Right forelimb (tissue), 1 donor: ENCODE measurements around the gene AFM.

ENCODE experiments used
- DNase-seq: peaks from one replicate; pipeline ENCODE4 v3.0.0-alpha.2; 2018

The AFM gene, protein sequence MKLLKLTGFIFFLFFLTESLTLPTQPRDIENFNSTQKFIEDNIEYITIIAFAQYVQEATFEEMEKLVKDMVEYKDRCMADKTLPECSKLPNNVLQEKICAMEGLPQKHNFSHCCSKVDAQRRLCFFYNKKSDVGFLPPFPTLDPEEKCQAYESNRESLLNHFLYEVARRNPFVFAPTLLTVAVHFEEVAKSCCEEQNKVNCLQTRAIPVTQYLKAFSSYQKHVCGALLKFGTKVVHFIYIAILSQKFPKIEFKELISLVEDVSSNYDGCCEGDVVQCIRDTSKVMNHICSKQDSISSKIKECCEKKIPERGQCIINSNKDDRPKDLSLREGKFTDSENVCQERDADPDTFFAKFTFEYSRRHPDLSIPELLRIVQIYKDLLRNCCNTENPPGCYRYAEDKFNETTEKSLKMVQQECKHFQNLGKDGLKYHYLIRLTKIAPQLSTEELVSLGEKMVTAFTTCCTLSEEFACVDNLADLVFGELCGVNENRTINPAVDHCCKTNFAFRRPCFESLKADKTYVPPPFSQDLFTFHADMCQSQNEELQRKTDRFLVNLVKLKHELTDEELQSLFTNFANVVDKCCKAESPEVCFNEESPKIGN

DNA sequence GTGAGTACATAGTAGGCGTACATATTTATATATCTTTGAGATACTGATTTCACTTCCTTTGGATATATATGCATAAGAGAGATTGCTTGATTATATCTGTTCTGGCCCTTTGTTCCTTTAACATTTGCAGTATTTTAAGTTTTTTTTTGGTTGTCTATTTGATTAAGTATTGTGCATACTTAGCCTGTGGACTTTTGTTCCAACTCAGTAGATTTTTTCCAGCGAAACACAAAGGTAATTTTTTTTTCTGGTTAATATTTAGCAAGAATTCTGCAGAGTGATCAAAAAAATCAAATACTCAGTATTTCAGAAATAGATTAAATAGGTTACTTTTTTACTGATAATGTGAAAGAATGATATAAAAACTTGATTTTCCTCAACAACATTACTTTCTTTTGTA, at the start of gene AFM:
TSS of gene AFM (plus strand) at position 388 of the 400 bp plus-strand sequence. CDS start 31 bp downstream, outside the sequence.
- no peak for DNase-seq

DNA sequence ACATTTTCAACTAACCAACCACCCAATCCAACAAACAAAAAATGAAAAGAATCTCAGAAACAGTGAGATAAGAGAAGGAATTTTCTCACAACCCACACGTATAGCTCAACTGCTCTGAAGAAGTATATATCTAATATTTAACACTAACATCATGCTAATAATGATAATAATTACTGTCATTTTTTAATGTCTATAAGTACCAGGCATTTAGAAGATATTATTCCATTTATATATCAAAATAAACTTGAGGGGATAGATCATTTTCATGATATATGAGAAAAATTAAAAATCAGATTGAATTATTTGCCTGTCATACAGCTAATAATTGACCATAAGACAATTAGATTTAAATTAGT, 49.8 kb upstream of the AFM start:
- no peak for DNase-seq

DNA sequence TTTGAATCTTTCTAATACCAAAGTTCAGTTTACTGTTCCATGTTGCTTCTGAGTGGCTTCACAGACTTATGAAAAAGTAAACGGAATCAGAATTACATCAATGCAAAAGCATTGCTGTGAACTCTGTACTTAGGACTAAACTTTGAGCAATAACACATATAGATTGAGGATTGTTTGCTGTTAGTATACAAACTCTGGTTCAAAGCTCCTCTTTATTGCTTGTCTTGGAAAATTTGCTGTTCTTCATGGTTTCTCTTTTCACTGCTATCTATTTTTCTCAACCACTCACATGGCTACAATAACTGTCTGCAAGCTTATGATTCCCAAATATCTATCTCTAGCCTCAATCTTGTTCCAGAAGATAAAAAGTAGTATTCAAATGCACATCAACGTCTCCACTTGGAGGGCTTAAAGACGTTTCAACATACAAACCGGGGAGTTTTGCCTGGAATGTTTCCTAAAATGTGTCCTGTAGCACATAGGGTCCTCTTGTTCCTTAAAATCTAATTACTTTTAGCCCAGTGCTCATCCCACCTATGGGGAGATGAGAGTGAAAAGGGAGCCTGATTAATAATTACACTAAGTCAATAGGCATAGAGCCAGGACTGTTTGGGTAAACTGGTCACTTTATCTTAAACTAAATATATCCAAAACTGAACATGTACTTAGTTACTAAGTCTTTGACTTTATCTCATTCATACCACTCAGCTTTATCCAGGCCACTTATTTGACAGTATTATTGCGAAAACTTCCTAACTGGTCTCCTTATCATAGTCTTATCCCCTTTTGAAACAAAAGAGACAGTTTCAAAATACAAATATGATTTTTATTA, 49.2 kb upstream of the AFM start:
- DNase-seq, result no peak

DNA sequence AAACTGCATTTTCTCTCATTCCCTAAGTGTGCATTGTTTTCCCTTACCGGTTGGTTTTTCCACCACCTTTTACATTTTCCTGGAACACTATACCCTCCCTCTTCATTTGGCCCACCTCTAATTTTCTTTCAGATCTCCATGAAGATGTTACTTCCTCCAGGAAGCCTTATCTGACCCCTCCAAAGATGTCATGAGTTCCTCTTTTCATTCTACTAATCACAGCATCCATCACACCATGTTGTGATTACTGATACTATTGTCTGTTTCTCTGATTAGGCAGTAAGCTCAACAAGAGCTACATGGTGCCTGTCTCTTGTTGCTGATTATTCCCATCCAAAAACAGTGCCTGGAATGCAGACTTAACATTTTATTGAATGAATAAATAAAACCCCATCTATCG, 48.4 kb upstream of the AFM start:
- no peak for DNase-seq

DNA sequence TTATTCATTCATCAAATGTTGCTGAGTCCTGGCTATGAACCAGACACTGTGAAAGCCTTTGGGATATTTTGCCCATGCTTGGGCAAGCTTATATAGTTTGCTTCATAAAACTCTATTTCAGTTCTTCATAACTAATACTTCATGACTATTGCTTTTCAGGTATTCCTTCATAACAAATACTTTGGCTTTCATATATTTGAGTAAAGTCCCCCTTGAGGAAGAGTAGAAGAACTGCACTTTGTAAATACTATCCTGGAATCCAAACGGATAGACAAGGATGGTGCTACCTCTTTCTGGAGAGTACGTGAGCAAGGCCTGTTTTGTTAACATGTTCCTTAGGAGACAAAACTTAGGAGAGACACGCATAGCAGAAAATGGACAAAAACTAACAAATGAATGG, 47.2 kb upstream of the AFM start:
- no peak for DNase-seq

DNA sequence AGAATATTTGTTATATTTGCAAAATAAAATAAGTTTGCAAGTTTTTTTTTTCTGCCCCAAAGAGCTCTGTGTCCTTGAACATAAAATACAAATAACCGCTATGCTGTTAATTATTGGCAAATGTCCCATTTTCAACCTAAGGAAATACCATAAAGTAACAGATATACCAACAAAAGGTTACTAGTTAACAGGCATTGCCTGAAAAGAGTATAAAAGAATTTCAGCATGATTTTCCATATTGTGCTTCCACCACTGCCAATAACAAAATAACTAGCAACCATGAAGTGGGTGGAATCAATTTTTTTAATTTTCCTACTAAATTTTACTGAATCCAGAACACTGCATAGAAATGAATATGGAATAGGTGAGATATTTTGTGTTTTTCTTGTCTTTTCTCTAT, 45.6 kb upstream of the AFM start, which contains the start of gene AFP:
TSS of gene AFP (plus strand) at position 238 of the 400 bp plus-strand sequence. CDS start at position 280, 42 bp downstream.
- DNase-seq, result no peak

DNA sequence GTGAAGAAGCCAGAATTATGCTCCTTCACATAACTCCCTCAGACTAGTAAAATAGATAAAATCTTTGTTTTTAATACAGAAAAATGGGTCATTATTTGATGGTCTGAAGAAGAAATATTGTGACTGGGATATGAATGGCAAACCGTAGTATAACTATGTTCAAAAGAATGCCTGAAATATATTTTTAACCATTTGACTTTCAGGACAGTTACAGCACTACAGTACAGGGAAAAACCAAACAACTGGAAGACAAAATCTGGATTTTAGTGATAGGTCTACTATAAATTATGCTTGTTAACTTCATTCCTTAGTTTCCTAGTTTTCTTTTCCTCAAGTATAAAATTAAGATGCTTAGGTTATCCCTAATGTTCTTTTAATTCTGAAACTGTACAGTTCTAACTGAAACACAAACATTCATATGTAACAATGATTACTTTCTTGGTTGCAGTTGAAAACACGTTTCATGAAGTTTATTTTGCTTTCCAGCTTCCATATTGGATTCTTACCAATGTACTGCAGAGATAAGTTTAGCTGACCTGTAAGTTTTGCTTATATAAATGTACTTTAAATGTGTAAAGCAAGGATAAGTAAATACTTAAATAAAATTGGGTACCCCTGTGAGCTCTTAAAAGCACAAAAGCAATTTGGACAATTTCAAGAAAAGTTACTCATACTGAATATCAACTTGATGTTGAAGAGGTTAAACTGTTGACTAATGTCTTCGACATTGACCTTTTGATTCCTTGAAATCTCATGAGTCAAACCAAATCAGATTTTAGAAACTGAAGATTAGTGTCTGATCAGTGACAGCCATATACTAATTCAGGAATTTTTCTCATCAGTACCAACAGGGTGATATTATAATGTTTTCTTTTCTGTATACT, 44.6 kb upstream of the AFM start:
- no peak for DNase-seq

DNA sequence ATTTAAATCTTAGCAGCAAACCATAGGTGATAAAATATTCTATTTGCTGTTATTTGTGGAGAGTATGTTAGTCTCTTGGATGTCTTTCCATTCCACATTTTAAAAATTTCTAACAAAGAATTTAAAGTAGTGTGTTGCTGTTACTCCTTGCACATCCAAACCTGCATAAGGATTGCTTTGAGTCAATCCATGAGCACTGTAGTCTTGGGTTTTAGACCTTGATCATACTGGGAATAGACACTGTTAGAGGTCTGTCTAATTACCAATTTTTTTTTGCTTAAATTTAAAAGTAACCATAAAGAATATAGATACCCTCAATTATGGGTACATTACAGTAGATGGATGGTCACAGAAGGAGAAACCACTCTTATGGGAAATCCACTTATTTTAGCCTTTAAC, 44.0 kb upstream of the AFM start:
- no peak for DNase-seq

DNA sequence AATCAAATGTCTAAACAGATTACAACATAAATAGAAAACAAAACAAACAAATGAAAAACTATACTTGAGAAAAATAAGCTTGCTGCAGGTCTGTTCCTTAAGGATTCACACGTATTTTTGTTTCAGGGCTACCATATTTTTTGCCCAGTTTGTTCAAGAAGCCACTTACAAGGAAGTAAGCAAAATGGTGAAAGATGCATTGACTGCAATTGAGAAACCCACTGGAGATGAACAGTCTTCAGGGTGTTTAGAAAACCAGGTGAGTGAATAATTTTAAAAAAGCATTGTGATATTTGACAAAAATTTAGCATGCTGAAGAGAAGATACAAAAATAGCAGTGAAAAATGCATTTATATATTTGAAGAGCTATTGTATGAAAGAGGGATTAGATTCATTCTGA, 43.5 kb upstream of the AFM start:
- DNase-seq, result no peak

DNA sequence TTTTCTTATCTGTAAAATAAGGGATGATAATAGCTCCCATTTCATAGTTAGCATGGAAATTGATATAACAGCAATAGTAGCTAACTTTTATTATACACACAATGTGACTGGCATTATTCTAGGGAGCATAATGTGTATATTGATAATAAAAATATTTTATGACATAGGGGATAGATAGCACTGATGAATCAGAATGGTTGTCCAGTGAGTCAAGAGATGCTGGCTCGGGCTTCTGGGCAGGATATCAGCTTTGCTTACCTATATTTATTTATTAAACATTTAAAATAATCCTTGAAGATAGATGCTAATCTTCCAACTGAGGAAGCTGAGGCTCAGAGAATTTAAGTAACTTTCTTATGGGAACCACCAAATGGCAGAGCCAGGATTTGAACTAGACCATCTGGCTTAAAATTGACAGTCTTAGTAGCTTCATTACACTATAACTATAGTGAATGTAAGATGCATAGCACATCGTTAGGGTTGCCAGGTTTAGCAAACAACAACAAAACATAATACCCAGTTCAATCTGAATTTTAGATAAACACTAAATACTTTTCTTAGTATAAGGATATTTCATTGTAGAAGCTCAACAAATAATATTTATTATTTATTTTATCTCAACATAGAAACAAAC, 42.8 kb upstream of the AFM start:
- DNase-seq, result no peak

DNA sequence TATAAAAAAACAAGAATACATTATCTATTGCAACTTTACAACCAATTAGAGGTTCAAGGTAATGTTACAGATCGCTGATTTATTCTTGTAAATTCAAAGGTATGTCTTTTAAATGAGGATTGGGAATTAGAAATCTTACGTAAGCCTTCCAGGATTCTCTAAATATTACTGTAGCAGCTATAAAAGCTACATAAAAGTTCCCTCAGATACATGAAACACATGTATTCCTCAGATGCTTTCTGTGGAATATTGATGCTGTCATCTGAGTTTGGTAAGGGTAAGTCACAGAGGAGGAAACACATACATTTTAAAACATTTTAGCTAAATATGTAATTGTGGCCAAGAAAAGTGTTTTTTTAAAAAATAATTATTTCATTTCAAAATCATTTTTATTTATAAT, 42.1 kb upstream of the AFM start:
- DNase-seq, result no peak

DNA sequence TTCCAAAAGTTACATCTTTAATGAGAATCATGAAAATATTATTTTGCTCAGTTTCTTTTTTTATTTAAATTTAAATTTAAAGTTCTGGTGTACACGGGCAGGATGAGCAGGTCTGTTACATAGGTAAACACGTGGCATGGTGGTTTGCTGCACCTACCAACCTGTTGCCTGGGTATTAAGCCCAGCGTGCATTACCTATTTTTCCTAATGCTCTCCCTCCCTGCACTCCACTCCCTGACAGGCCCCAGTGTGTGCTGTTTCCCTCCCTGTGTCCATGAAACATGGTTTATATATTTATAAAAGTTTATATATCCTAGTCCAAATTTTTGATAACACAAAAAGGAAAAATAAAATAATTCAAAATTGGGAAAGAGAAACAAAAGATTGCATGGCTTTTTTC, 41.6 kb upstream of the AFM start:
- no peak for DNase-seq

DNA sequence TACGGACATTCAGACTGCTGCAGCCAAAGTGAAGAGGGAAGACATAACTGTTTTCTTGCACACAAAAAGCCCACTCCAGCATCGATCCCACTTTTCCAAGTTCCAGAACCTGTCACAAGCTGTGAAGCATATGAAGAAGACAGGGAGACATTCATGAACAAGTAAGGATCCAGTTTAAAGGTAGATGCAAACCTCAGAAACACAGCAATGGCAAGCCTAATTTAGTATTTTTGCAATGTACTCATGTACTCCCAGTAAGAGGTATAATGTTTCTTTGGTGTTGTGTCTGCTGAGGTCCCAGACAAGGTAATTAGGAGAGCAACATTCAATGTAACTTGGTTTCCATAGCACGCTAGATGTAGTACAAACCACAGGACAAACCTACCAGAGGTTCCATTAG, 40.9 kb upstream of the AFM start:
- DNase-seq, result no peak

DNA sequence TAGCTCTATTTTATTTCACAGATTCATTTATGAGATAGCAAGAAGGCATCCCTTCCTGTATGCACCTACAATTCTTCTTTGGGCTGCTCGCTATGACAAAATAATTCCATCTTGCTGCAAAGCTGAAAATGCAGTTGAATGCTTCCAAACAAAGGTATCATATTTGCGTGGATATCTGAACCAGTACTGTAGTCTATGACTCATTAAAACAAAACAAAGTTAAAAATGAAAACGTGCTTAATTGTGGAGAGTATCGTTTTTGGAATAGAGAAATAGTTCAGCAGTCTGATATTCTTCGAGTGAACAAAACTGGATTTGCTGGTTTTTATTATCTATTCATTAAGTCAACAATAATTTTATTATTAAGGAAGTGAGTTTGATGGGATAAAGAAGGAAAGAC, 39.3 kb upstream of the AFM start:
- DNase-seq, result no peak

DNA sequence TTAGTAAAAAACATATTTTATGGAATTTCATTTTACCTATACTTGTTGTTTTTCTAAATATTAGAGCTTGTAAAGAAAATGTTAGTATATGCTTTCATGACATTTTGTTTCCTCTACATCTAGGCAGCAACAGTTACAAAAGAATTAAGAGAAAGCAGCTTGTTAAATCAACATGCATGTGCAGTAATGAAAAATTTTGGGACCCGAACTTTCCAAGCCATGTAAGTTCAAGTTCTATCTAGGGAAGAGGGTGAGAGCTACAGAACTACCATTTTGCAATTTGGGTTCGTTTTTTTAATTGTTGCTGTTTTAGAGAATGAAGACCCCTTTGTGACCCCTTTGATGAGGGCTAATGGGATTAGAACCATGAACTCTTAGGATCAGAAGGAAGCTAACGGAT, 38.3 kb upstream of the AFM start:
- no peak for DNase-seq

DNA sequence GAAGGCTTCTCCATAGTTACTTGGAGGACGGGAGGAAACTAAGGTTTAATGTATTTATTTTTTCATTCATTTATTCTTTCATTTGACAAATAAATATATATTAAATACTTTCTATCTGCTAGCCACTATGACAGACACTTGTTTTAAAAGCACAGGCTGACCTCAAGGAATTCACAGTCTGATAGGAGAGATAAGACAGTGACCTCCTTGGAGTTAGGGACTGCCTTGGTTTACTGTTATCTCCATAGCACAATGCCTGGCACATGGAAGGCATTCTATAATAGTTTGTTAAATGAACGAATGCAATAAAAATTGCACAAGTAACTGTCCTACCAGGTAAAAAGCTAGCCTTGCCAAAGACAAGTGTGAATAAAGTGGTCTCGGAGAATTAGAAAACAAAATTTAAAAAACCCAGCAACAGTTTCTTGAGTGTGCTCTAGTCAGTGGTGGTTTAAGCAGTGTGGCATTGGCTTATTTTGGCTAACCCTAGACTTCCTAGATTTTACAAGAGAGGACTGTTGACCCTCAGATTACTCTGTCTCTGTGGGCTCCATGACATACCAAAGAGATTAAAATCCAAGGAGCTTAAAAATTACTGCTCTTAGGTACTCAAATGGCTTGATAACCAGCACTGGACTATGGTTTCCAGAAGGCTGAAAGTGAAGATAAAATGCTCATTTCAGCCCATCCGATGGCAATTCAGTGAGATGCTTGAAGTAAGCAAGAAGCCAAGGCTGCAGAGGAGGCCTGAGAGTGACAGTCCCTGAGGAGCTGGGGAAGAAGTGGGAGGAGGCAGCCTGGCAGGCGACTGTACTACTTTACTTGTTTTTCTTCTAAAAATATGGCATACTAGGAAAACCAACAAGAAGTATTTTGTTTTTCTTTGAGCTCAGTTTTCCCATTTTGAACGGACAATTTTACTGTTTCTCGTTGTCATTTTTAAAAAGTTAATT, 35.9 kb upstream of the AFM start:
- DNase-seq, result no peak

DNA sequence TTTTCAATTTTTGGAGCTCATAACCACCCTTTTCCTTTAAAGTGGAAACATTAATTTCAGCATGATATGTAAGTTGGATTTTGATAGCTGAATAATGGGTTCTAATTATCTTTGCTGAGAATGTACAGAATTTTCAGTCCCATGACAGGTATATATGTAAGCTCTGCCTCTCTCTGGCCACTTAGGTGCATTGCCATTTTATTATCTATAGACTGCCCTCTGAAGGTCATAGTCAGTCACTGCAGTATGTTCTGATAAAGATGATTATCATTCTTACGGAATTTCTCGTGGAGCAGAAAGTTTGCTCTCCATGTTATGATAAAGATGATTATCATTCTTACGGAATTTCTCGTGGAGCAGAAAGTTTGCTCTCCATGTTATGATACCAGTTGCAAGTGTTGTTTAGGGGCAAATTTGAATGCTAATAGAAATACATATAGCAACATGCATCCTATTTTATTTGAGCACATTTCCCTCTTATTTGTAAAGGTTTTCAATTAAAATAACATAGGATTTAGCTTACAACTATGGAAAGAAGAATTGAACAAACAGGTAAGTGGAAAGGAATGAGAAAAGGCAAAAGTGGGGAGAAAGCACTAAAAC, 35.1 kb upstream of the AFM start:
- no peak for DNase-seq

DNA sequence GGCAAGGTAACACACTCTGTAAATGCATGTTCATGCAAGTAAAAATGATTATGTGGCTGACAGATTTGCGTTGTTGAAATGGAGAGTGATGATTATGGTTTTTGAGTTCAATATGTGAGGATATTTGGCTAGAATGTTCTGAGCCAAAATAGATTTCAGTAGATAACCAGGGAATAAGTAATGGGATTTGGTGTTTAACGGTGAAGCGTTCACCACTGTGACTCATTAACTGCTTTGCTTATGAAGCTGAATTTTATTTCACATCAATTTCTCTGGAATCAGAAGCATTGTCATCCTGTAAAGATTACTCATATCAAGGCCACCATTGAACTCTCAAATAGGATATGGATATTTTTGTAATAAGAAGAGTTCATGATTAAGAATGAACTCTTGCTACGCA, 33.9 kb upstream of the AFM start:
- DNase-seq, result no peak

DNA sequence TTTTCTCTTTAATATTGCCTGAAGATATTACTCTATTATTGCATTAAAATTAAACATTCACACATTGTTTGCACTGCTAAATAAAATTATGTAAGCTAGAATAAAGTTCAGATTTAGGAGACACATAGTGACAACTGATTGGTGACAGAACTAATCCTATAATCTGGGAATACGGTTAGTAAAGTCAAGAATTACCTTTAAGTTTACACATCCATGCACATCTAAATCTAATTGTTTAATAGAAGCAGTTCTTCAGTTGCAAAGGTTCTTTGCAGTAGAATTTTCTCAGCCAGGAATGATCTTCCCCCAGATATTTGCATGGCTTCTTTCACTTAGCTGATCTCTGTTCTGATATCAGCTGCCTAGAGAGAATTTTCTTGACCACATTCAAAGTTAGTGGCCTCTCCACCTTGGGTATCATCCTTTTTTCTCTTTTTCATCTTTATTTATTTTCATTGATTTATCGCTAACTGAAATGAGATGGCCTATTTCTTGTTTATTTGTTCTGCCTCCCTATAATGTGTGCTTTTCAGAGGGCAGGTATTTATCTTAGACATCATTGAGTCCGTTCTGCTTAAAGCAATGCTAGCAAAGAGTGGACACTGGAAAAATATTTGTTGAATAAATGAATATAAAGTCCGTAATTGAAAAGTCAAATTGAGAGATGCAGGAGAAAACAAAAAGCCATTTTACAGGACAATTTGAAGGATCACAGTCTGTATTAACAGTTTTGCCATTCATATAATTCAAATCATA, 32.9 kb upstream of the AFM start:
- no peak for DNase-seq
